PC-3 (cell line): ENCODE data around the gene SH3GL2.

Source experiments
- EZH2 ChIP-seq: fragments of 300-600 bp; sonication (generic); IDR thresholded peaks from one replicate; pipeline ENCODE4 v1.6.1; 2017; ENCODE audit warnings: antibody characterized with exemption, mild to moderate bottlenecking, low read length; ENCODE audit not compliant: unreplicated experiment
- EZH2phosphoT487 ChIP-seq: fragments of 300-600 bp; sonication (generic); IDR thresholded peaks from 2 replicates; pipeline ENCODE4 v1.6.1; 2018; ENCODE audit warnings: mild to moderate bottlenecking, antibody characterized with exemption, low read length, borderline replicate concordance
- TF ChIP-seq, protein P1 (sequence below): fragments of 300-600 bp; sonication (generic); conservative IDR thresholded peaks from 2 replicates; pipeline ENCODE4 v1.5.1; 2017; ENCODE audit warnings: antibody characterized with exemption, low read depth, mild to moderate bottlenecking, low read length

DNA sequence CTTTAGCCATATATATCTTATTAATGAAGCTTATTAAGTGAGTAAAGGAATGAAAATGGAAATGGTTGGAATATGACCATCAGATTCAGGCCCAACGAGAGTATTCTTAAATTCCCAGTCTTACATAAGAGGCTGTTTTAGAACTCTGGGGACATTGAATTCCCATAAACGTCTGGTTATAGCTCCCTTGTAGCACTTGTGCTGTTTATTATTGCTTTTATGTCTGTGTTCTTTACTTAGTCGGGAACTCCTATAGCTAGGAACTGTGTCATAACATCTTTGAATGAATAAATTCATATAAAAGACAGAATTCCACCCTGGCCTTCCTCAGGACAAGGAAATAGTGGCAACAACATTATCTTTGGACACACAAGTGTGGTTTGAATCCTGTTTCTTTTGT, 58.4 kb downstream of the SH3GL2 start:
- TF ChIP-seq, protein P1, sequence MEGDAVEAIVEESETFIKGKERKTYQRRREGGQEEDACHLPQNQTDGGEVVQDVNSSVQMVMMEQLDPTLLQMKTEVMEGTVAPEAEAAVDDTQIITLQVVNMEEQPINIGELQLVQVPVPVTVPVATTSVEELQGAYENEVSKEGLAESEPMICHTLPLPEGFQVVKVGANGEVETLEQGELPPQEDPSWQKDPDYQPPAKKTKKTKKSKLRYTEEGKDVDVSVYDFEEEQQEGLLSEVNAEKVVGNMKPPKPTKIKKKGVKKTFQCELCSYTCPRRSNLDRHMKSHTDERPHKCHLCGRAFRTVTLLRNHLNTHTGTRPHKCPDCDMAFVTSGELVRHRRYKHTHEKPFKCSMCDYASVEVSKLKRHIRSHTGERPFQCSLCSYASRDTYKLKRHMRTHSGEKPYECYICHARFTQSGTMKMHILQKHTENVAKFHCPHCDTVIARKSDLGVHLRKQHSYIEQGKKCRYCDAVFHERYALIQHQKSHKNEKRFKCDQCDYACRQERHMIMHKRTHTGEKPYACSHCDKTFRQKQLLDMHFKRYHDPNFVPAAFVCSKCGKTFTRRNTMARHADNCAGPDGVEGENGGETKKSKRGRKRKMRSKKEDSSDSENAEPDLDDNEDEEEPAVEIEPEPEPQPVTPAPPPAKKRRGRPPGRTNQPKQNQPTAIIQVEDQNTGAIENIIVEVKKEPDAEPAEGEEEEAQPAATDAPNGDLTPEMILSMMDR = no peak
- TF ChIP-seq EZH2phosphoT487 (no peak), EZH2 (no peak)
